K562 (cell line): ENCODE data around the gene BHLHE40. TPM values are rescaled to one million over a fixed set of nuclear protein-coding genes. Genes with fewer than 3 reads are reported as not detected.

Experiments
- CBX3 ChIP-seq, 2 experiments: IDR thresholded peaks; 1 replicate in 1 of 2; 2 replicates in 1 of 2; pipeline ENCODE4 v1.6.1; 2012; ENCODE audit warnings: inconsistent platforms in 2 of 2, low read length in 2 of 2, borderline replicate concordance in 1 of 2, control low read depth in 1 of 2
- FOXA3 ChIP-seq, 2 experiments: fragments of 450-650 bp in 1 of 2; sonication (generic) in 1 of 2; formaldehyde crosslinking; IDR thresholded peaks in 1 of 2; conservative IDR thresholded peaks in 1 of 2; 2 replicates each; pipeline versions ENCODE4 v1.4.0 to v1.8.0; 2020 to 2022; ENCODE audit warnings: mild to moderate bottlenecking in 2 of 2, missing genetic modification reagents in 1 of 2
- FOXK1 ChIP-seq: sonication (generic); formaldehyde crosslinking; IDR thresholded peaks from 2 replicates; pipeline ENCODE4 v1.8.0; 2022; ENCODE audit warnings: missing genetic modification reagents, mild to moderate bottlenecking, borderline replicate concordance
- MBD1 ChIP-seq: fragments of 250-450 bp; sonication (Bioruptor Pico); IDR thresholded peaks from 2 replicates; pipeline ENCODE4 v1.8.0; 2022; ENCODE audit warnings: inconsistent platforms
- MTA3 ChIP-seq: fragments of 450-650 bp; formaldehyde crosslinking; IDR thresholded peaks from 2 replicates; pipeline ENCODE4 v1.6.1; 2017; ENCODE audit warnings: mild to moderate bottlenecking, borderline replicate concordance
- NR2C2 ChIP-seq, 2 experiments: fragments of 200-800 bp in 1 of 2; sonication (Bioruptor generic) in 1 of 2; sonication (generic) in 1 of 2; formaldehyde crosslinking in 1 of 2; IDR thresholded peaks; 2 replicates each; pipeline versions ENCODE4 v1.6.1 to v1.8.0; 2016 to 2022; ENCODE audit warnings: mild to moderate bottlenecking in 1 of 2, missing compliant biosample characterization in 1 of 2, missing genetic modification characterization in 1 of 2, missing genetic modification reagents in 1 of 2
- TSC22D4 ChIP-seq: fragments of 450-650 bp; IDR thresholded peaks from 2 replicates; pipeline ENCODE4 v1.6.1; 2016; ENCODE audit warnings: missing genetic modification characterization, missing biosample characterization, control low read depth
- ZBTB1 ChIP-seq: sonication (generic); formaldehyde crosslinking; IDR thresholded peaks from 2 replicates; pipeline ENCODE4 v1.8.1; 2023; ENCODE audit warnings: missing genetic modification reagents, low read depth, mild to moderate bottlenecking, borderline replicate concordance
- ZNF232 ChIP-seq: sonication (generic); formaldehyde crosslinking; IDR thresholded peaks from 2 replicates; pipeline ENCODE4 v1.8.0; 2022; ENCODE audit warnings: mild to moderate bottlenecking, missing genetic modification reagents
- ZNF263 ChIP-seq: sonication (generic); formaldehyde crosslinking; IDR thresholded peaks from 2 replicates; pipeline ENCODE4 v1.8.0; 2022; ENCODE audit warnings: mild to moderate bottlenecking, missing genetic modification reagents, borderline replicate concordance
- ZNF408 ChIP-seq: fragments of 250-450 bp; sonication (Bioruptor Pico); IDR thresholded peaks from 2 replicates; pipeline ENCODE4 v1.4.0; 2020; ENCODE audit warnings: low read depth, mild to moderate bottlenecking, moderate library complexity
- polyA plus RNA-seq, 8 experiments: library from polyadenylated mRNA; depleted of rRNA in 4 of 8; stranded (reverse) in 5 of 8; unstranded in 3 of 8; fragments of >200 nt; fragmentation: Nextera tagmentation in 2 of 8; fragmentation: Illumina TruSeq in 1 of 8; extraction: Ambion mirVana in 2 of 8; extraction: Trizol in 1 of 8; gene quantifications; 2 replicates each; pipeline versions ENCODE4 v1.2.1 to v1.2.3, GENCODE V29; 2011 to 2014; ENCODE audit warnings: inconsistent platforms in 1 of 8, missing spikeins in 1 of 8
- total RNA-seq, 7 experiments: library from RNA; depleted of rRNA in 6 of 7; stranded (reverse); fragments of >200 nt in 6 of 7; fragmentation: Illumina TruSeq in 2 of 7; extraction: Trizol in 2 of 7; gene quantifications; 2 replicates each; pipeline versions ENCODE4 v1.2.1 to v1.2.3, GENCODE V29; 2011 to 2021; ENCODE audit warnings: low replicate concordance in 1 of 7
- TF ChIP-seq, protein P1 (sequence below): fragments of 450-650 bp; IDR thresholded peaks from 2 replicates; pipeline ENCODE4 v1.6.1; 2016; ENCODE audit warnings: mild to moderate bottlenecking, moderate library complexity

BHLHE40 gene
- total and polyA plus RNA-seq, 9 of the 15 experiments (the other 6 are each of a cell fraction or from before 2014, with no cell fraction given) = 12.0 to 83.9 (median 31.4) TPM

GRCh38 chr3:4996771-4997291 is 17.6 kb downstream of the BHLHE40 start (continued):
- TF ChIP-seq MBD1 (CRISPR knock-in tag) (no peak), ZNF408 (CRISPR knock-in tag) (no peak), TSC22D4 (no peak), FOXA3 (CRISPR knock-in tag; conservative IDR thresholded peaks at IDR 0.05 in 1 of 2, IDR thresholded peaks at IDR 0.05 in 1 of 2) (0 out of 4 replicates have a peak, but pooled peaks of 1 of the 2 experiments have one; percentile 12), MTA3 (no peak), FOXK1 (CRISPR knock-in tag) (no peak), ZBTB1 (CRISPR knock-in tag) (no peak), NR2C2 (CRISPR knock-in tag; IDR thresholded peaks at IDR 0.05) (peak; percentile 46; the same call in 1 of the 2 replicates), NR2C2 (tag; IDR thresholded peaks at IDR 0.05) (no peak), ZNF263 (CRISPR knock-in tag) (no peak), CBX3 (IDR thresholded peaks at IDR 0.05; ENCODE audit: borderline replicate concordance in 1 of 2, low read length in 2 of 2) (no peak), ZNF232 (no peak)
- TF ChIP-seq, protein P1, sequence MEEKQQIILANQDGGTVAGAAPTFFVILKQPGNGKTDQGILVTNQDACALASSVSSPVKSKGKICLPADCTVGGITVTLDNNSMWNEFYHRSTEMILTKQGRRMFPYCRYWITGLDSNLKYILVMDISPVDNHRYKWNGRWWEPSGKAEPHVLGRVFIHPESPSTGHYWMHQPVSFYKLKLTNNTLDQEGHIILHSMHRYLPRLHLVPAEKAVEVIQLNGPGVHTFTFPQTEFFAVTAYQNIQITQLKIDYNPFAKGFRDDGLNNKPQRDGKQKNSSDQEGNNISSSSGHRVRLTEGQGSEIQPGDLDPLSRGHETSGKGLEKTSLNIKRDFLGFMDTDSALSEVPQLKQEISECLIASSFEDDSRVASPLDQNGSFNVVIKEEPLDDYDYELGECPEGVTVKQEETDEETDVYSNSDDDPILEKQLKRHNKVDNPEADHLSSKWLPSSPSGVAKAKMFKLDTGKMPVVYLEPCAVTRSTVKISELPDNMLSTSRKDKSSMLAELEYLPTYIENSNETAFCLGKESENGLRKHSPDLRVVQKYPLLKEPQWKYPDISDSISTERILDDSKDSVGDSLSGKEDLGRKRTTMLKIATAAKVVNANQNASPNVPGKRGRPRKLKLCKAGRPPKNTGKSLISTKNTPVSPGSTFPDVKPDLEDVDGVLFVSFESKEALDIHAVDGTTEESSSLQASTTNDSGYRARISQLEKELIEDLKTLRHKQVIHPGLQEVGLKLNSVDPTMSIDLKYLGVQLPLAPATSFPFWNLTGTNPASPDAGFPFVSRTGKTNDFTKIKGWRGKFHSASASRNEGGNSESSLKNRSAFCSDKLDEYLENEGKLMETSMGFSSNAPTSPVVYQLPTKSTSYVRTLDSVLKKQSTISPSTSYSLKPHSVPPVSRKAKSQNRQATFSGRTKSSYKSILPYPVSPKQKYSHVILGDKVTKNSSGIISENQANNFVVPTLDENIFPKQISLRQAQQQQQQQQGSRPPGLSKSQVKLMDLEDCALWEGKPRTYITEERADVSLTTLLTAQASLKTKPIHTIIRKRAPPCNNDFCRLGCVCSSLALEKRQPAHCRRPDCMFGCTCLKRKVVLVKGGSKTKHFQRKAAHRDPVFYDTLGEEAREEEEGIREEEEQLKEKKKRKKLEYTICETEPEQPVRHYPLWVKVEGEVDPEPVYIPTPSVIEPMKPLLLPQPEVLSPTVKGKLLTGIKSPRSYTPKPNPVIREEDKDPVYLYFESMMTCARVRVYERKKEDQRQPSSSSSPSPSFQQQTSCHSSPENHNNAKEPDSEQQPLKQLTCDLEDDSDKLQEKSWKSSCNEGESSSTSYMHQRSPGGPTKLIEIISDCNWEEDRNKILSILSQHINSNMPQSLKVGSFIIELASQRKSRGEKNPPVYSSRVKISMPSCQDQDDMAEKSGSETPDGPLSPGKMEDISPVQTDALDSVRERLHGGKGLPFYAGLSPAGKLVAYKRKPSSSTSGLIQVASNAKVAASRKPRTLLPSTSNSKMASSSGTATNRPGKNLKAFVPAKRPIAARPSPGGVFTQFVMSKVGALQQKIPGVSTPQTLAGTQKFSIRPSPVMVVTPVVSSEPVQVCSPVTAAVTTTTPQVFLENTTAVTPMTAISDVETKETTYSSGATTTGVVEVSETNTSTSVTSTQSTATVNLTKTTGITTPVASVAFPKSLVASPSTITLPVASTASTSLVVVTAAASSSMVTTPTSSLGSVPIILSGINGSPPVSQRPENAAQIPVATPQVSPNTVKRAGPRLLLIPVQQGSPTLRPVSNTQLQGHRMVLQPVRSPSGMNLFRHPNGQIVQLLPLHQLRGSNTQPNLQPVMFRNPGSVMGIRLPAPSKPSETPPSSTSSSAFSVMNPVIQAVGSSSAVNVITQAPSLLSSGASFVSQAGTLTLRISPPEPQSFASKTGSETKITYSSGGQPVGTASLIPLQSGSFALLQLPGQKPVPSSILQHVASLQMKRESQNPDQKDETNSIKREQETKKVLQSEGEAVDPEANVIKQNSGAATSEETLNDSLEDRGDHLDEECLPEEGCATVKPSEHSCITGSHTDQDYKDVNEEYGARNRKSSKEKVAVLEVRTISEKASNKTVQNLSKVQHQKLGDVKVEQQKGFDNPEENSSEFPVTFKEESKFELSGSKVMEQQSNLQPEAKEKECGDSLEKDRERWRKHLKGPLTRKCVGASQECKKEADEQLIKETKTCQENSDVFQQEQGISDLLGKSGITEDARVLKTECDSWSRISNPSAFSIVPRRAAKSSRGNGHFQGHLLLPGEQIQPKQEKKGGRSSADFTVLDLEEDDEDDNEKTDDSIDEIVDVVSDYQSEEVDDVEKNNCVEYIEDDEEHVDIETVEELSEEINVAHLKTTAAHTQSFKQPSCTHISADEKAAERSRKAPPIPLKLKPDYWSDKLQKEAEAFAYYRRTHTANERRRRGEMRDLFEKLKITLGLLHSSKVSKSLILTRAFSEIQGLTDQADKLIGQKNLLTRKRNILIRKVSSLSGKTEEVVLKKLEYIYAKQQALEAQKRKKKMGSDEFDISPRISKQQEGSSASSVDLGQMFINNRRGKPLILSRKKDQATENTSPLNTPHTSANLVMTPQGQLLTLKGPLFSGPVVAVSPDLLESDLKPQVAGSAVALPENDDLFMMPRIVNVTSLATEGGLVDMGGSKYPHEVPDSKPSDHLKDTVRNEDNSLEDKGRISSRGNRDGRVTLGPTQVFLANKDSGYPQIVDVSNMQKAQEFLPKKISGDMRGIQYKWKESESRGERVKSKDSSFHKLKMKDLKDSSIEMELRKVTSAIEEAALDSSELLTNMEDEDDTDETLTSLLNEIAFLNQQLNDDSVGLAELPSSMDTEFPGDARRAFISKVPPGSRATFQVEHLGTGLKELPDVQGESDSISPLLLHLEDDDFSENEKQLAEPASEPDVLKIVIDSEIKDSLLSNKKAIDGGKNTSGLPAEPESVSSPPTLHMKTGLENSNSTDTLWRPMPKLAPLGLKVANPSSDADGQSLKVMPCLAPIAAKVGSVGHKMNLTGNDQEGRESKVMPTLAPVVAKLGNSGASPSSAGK = peak; percentile 96
